Fibroblast of pulmonary artery (primary cell): Measurements from ENCODE around the gene AIP.

Experiments used
- DNase-seq: peaks from one replicate; pipeline ENCODE4 v3.0.0-alpha.2; 2010; ENCODE audit warnings: low read depth
- H3K4me3 ChIP-seq: replicated peaks from 2 replicates; pipeline ENCODE4 v1.5.1; 2011; ENCODE audit warnings: low read depth, mild to moderate bottlenecking, control low read depth, low read length, moderate library complexity
- TF ChIP-seq, protein P1 (sequence below): IDR thresholded peaks from 2 replicates; pipeline ENCODE4 v1.5.1; 2011; ENCODE audit warnings: mild to moderate bottlenecking, control low read depth, low read length, inconsistent platforms; ENCODE audit errors: missing control alignments

AIP gene

DNA sequence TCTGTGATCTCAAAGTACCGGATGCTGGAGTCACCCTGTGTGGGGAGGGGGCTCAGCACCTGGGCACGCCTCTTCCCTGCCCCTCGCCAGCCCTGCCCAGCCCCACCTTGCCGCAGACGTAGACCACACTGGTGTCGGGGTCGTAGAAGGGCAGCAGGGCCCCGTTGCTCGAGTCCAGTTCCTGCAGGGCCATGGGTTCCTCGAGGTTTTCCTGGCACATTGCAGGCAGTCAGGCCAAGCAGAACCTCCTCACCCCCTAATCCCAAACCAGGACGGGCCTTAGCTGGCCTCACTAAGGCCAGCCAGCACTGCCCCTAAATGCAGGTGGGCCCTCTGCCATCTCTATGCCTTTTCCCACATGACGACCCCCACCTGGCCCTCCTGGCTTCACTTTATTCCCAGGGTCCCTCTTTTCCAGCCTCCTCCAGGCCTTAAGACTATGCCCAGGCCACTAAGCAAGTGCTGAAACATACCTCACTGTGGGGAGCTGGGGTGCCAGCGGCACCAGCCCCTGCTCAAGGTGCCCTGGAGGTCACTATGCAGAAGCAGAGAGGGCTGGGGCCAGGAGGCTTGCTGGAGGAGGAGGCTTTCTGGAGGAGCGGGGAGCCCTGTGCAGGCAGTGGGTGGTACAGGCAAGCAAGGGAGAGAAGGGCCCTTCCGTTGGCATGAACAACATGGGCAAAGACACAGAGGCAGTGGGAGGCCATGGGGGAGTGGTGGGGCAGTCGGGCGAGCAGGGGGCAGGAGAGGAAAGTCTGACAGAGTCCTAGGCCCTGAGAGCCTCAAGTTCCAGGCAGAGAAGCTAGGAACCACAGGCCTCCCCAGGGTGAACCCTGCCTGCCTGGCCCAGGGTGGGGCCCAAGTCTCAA lies 42.4 kb upstream of the AIP start:
- TF ChIP-seq, protein P1, sequence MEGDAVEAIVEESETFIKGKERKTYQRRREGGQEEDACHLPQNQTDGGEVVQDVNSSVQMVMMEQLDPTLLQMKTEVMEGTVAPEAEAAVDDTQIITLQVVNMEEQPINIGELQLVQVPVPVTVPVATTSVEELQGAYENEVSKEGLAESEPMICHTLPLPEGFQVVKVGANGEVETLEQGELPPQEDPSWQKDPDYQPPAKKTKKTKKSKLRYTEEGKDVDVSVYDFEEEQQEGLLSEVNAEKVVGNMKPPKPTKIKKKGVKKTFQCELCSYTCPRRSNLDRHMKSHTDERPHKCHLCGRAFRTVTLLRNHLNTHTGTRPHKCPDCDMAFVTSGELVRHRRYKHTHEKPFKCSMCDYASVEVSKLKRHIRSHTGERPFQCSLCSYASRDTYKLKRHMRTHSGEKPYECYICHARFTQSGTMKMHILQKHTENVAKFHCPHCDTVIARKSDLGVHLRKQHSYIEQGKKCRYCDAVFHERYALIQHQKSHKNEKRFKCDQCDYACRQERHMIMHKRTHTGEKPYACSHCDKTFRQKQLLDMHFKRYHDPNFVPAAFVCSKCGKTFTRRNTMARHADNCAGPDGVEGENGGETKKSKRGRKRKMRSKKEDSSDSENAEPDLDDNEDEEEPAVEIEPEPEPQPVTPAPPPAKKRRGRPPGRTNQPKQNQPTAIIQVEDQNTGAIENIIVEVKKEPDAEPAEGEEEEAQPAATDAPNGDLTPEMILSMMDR: no peak
- no peak for DNase-seq
- H3K4me3 ChIP-seq: no peak overlapping the region

DNA sequence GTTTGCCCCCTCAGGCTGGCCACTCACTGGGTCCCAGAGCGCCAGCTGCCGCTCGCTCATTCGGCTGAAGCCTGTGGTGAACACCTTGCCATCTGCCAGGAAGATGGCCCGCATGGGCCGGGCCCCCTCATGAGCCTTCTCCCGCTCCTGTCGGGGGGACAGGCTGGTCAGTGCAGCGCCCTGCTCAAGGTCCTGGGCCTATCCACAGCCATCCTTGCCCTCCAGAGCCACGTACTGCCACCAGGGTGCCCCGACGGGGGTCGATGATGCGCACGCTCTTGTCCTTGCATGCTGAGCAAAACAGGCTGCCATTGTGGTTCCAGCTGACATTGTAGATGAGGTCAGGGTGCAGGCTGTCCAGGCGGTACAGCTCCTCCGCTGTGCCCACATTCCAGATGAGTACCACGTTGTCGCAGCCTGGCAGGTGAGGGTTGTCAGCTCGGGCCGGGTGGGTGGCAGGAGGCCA lies 41.7 kb upstream of the AIP start:
- TF ChIP-seq, protein P1: no peak
- DNase-seq: no peak
- no peak overlapping the region for H3K4me3 ChIP-seq

GRCh38 chr11:67441731-67442351 lies 41.0 kb upstream of the AIP start:
- H3K4me3 ChIP-seq: no peak overlapping the region
- TF ChIP-seq, protein P1: no peak
- DNase-seq: no peak

GRCh38 chr11:67442504-67443404 lies 40.1 kb upstream of the AIP start:
- H3K4me3 ChIP-seq: peak overlapping the region; percentile 84
- TF ChIP-seq, protein P1: no peak

GRCh38 chr11:67445515-67445914 lies 37.3 kb upstream of the AIP start:
- no peak for DNase-seq
- H3K4me3 ChIP-seq: no peak overlapping the region
- TF ChIP-seq, protein P1: no peak

More at GRCh38 chr11:67442504-67443404, 40.1 kb upstream of the AIP start:
- no peak for DNase-seq

GRCh38 chr11:67448220-67448609 lies 34.6 kb upstream of the AIP start:
- no peak for DNase-seq
- H3K4me3 ChIP-seq: no peak overlapping the region
- TF ChIP-seq, protein P1: no peak
